Left ventricle myocardium inferior (tissue), 1 donor: ENCODE data around the gene BRMS1. TPM values are rescaled to one million over a fixed set of nuclear protein-coding genes. Genes with fewer than 3 reads are reported as not detected.

Source experiments
- DNase-seq: peaks from one replicate; pipeline ENCODE4 v3.0.0-alpha.2; 2020
- H3K27ac ChIP-seq: fragments of 200-600 bp; replicated peaks from 2 replicates; pipeline ENCODE4 v1.8.0; 2021
- H3K27me3 ChIP-seq: fragments of 200-600 bp; 2 replicates; pipeline ENCODE4 v1.8.0; 2021; ENCODE audit warnings: low read depth
- H3K36me3 ChIP-seq: fragments of 200-600 bp; 2 replicates; pipeline ENCODE4 v1.8.0; 2021
- H3K4me1 ChIP-seq: fragments of 200-600 bp; 2 replicates; pipeline ENCODE4 v1.8.0; 2021
- H3K4me3 ChIP-seq: fragments of 200-600 bp; 2 replicates; pipeline ENCODE4 v1.8.0; 2021; ENCODE audit warnings: mild to moderate bottlenecking, moderate library complexity
- H3K9me3 ChIP-seq: fragments of 200-600 bp; replicated peaks from 2 replicates; pipeline ENCODE4 v1.8.0; 2021
- CTCF ChIP-seq: fragments of 200-600 bp; IDR thresholded peaks from 2 replicates; pipeline ENCODE4 v1.8.0; 2021; ENCODE audit warnings: antibody characterized with exemption, mild to moderate bottlenecking, borderline replicate concordance
- intact Hi-C: fragments of 100-400 bp; cut with micrococcal nuclease; formaldehyde crosslinking; loops from one replicate; pipeline ENCODE4 v1.11.0; 2022
- total RNA-seq: library from RNA; stranded (reverse); fragmentation: NEBNext Ultra II Directional; extraction: Animal tissue kit (Norgen Biotek cat#: 25700); gene quantifications from one replicate; pipeline ENCODE4 v1.2.1, GENCODE V29; 2021
- donor health status: DM: no; HTN: yes; CAD: no; lungs with severe emphysema.

Gene BRMS1
- total RNA-seq, 1 donor from 2014 or later, result 14.7 TPM

- no peak for TF ChIP-seq CTCF
- Histone ChIP-seq H3K4me3 (no peak overlapping the region), H3K27ac (no peak overlapping the region), H3K27me3 (no peaks in the 10 kb centered on the region), H3K4me1 (peaks cover 43% of the 10 kb centered on the region), H3K9me3 (no peaks in the 10 kb centered on the region), H3K36me3 (peaks cover 58% of the 10 kb centered on the region)
- intact Hi-C loops, result no loop called here
- DNase-seq, result no peak
These were observed 3.3 kb downstream of the BRMS1 start for GRCh38 chr11:66341502-66342126.

GRCh38 chr11:66340596-66341501 is 4.1 kb downstream of the BRMS1 start:
- Histone ChIP-seq H3K27me3 (no peaks in the 10 kb centered on the region), H3K36me3 (peaks cover 58% of the 10 kb centered on the region), H3K4me1 (peaks cover 43% of the 10 kb centered on the region), H3K27ac (no peak overlapping the region), H3K9me3 (no peaks in the 10 kb centered on the region), H3K4me3 (no peak overlapping the region)
- no peak for TF ChIP-seq CTCF
- DNase-seq, result no peak
- intact Hi-C loops, result no loop called here

GRCh38 chr11:66339686-66340483 is 5.0 kb downstream of the BRMS1 start:
- Histone ChIP-seq H3K27me3 (no peaks in the 10 kb centered on the region), H3K4me3 (no peak overlapping the region), H3K36me3 (peaks cover 58% of the 10 kb centered on the region), H3K4me1 (peaks cover 45% of the 10 kb centered on the region), H3K27ac (no peak overlapping the region), H3K9me3 (no peaks in the 10 kb centered on the region)
- no peak for DNase-seq
- intact Hi-C loops, result no loop called here
- TF ChIP-seq CTCF, result no peak

- H3K27me3 ChIP-seq, result no peaks in the 10 kb centered on the region
- no peaks in the 10 kb centered on the region for H3K9me3 ChIP-seq
- TF ChIP-seq CTCF, result no peak
- peaks cover 42% of the 10 kb centered on the region for H3K4me1 ChIP-seq
- no peak for DNase-seq
- H3K4me3 ChIP-seq, result no peak overlapping the region
- H3K27ac ChIP-seq, result no peak overlapping the region
- intact Hi-C loops, result no loop called here
- H3K36me3 ChIP-seq, result peaks cover 58% of the 10 kb centered on the region
These were observed 5.7 kb downstream of the BRMS1 start for GRCh38 chr11:66339162-66339675.
